Measurements from ENCODE around the gene LEMD3. TPM values are rescaled to one million over a fixed set of nuclear protein-coding genes. Genes with fewer than 3 reads are reported as not detected.

LEMD3 gene
- total RNA-seq, 4 donors from 2014 or later, result 17.9 to 51.7 (median 44.3) TPM

DNA sequence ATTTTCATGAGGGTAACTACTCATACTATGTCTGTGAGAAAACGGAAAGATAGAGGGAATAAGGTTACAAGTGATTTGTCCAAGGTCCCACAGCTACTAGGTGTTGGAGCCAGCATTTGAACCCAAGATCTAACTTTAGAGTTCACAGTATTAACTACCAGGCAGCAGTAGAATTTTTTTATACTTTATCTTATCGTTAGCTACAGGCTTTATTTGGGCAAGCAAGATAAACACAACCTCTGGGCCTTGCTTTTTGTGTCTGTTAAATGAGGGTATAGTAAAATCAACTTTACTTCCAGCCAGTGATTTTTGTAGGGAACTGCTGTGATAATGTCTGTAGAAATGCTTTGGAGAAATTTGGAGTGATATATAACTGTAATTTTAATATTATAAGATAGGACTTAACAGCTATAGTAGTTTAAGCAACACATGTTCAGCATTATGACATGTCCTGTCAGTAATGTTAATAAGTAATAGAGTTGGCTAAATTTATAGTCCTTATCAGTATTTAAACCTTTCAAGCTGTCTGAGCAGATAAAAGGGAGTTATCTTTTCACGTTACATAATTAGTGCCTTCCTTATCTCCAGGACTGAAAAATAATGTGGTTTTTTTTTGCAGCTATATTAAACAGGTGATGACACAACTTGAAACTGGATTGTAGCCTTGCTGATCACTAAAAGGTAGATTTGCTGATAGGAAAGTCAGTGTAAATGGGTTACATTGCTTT is 12.8 kb downstream of the LEMD3 start:
- TF ChIP-seq POLR2A (IDR thresholded peaks at IDR 0.05), result no peak
- TF ChIP-seq, protein P1, sequence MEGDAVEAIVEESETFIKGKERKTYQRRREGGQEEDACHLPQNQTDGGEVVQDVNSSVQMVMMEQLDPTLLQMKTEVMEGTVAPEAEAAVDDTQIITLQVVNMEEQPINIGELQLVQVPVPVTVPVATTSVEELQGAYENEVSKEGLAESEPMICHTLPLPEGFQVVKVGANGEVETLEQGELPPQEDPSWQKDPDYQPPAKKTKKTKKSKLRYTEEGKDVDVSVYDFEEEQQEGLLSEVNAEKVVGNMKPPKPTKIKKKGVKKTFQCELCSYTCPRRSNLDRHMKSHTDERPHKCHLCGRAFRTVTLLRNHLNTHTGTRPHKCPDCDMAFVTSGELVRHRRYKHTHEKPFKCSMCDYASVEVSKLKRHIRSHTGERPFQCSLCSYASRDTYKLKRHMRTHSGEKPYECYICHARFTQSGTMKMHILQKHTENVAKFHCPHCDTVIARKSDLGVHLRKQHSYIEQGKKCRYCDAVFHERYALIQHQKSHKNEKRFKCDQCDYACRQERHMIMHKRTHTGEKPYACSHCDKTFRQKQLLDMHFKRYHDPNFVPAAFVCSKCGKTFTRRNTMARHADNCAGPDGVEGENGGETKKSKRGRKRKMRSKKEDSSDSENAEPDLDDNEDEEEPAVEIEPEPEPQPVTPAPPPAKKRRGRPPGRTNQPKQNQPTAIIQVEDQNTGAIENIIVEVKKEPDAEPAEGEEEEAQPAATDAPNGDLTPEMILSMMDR (IDR thresholded peaks at IDR 0.05), result no peak
- DNase-seq, result no peak
- Histone ChIP-seq H3K36me3 (peaks cover 0 to 4% (median 0%) of the 10 kb centered on the region in 3 donors), H3K4me1 (peaks cover 0 to 18% (median 1%) of the 10 kb centered on the region in 4 donors), H3K4me3 (no peak overlapping the region), H3K27me3 (no peaks in the 10 kb centered on the region), H3K9me3 (no peaks in the 10 kb centered on the region), H3K27ac (no peak overlapping the region)

DNA sequence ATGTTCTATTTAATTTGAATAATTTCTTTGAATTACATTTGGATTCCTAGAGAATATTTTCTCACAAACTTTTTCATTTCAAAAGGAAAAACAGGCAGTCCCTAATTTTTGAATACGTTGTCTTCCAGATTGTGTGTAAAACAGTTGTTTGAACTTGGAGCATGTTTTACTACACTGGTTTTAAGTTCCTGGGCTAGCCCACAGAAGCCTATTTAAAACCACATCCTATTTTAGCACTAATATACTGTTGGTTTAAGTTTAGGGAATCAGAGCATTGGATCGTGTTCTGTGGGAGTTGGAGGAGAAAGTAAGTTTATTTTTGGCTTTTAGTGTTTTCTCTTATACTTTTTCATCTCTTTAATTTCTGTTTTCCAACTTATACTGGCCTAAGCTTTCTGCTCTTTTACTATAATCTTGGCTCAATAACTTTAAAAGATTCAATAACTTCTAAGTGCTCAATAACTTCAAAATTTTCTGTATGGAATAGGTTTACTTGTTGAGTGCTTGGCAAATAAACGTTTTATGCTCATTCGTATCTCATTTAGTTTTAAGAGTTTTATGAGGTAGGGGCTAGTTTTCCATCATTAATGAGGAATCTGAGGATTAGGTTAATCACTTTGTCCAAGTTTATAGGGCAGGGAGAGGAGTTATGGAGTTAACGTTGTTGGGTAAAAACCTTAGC is 14.9 kb downstream of the LEMD3 start:
- H3K4me1 ChIP-seq, result peaks cover 0 to 18% (median 6%) of the 10 kb centered on the region in 4 donors
- no peak for TF ChIP-seq POLR2A (IDR thresholded peaks at IDR 0.05)
- TF ChIP-seq, protein P1 (IDR thresholded peaks at IDR 0.05), result no peak
- H3K36me3 ChIP-seq, result no peaks in the 10 kb centered on the region
- no peak for DNase-seq
- no peak overlapping the region for H3K27ac ChIP-seq
- no peak overlapping the region for H3K4me3 ChIP-seq
- no peaks in the 10 kb centered on the region for H3K9me3 ChIP-seq
- H3K27me3 ChIP-seq, result no peaks in the 10 kb centered on the region

GRCh38 chr12:65184858-65185229 is 15.5 kb downstream of the LEMD3 start:
- Histone ChIP-seq H3K4me3 (no peak overlapping the region), H3K9me3 (no peaks in the 10 kb centered on the region), H3K4me1 (peaks cover 0 to 15% (median 6%) of the 10 kb centered on the region in 4 donors), H3K27me3 (no peaks in the 10 kb centered on the region), H3K27ac (no peak overlapping the region), H3K36me3 (no peaks in the 10 kb centered on the region)
- TF ChIP-seq POLR2A (IDR thresholded peaks at IDR 0.05), result no peak
- no peak for DNase-seq

GRCh38 chr12:65187665-65188064 is 18.3 kb downstream of the LEMD3 start:
- no peak for DNase-seq
- Histone ChIP-seq H3K4me1 (peaks cover 0 to 12% (median 4%) of the 10 kb centered on the region in 4 donors), H3K9me3 (no peaks in the 10 kb centered on the region), H3K27ac (no peak overlapping the region), H3K4me3 (no peak overlapping the region), H3K27me3 (no peaks in the 10 kb centered on the region), H3K36me3 (no peaks in the 10 kb centered on the region)
- TF ChIP-seq POLR2A (IDR thresholded peaks at IDR 0.05), result no peak
- TF ChIP-seq, protein P1 (IDR thresholded peaks at IDR 0.05), result no peak

DNA sequence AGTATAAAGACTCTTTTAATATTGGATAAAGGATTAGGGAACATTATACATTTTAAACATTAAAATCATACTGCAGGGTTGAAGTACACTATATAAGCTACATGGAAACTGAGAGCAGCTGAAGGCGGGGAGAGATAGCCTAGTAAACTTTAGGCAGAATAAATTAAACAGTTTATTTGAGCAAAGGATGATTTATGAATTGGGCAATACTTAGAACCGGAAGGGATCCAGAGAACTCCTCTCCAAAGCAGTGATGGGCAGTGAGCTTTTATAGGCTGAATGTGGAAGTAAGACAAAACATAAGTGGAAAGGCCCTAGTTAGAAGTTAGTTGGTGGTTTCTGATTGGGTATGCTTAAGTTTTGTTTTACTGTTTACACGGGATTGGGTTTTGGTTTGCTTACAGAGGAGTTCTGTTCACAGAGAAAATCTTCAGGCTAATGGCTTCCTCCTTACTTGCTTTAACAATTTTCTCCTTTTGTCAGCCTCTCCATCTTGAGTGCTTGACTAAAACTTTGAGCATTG is 18.9 kb downstream of the LEMD3 start:
- H3K27ac ChIP-seq, result peak overlapping the region in 1 of 4 donors; percentile 4
- H3K9me3 ChIP-seq, result no peaks in the 10 kb centered on the region
- H3K27me3 ChIP-seq, result no peaks in the 10 kb centered on the region
- H3K36me3 ChIP-seq, result no peaks in the 10 kb centered on the region
- TF ChIP-seq, protein P1 (IDR thresholded peaks at IDR 0.05), result no peak
- no peak for TF ChIP-seq POLR2A (IDR thresholded peaks at IDR 0.05)
- no peak overlapping the region for H3K4me3 ChIP-seq
- H3K4me1 ChIP-seq, result peaks cover 0 to 12% (median 6%) of the 10 kb centered on the region in 4 donors
- DNase-seq, result no peak

All from Peyer's patch (tissue), 4 donors.